Activated CD4-positive, alpha-beta T cell treated with anti-CD3 and anti-CD28 coated beads for 36 hours (primary cell): ENCODE data around the gene ASMT. TPM values are rescaled to one million over a fixed set of nuclear protein-coding genes. Genes with fewer than 3 reads are reported as not detected.
A peak's percentile ranks its signal among the peaks of the same experiment; 100 is the strongest.

ENCODE experiments used
- ATAC-seq: fragments of 200-7000 bp; cut with Tn5 transposase; one replicate; pipeline ENCODE4 v1.10.0; 2021; ENCODE audit warnings: mild to moderate bottlenecking, moderate library complexity
- CTCF ChIA-PET: fragments of 350-600 bp; sonication (Branson Sonifier 250); formaldehyde crosslinking; loops from one replicate; lab custom pipeline; 2021; ENCODE audit warnings: antibody characterized with exemption; lab: Charles Lee
- POLR2A ChIA-PET: fragments of 350-600 bp; sonication (Branson Sonifier 250); formaldehyde crosslinking; loops from one replicate; lab custom pipeline; 2021; ENCODE audit warnings: antibody characterized with exemption, inconsistent platforms; lab: Charles Lee
- DNase-seq: peaks from one replicate; pipeline ENCODE4 v3.0.0-alpha.2; 2020
- H3K27ac Mint-ChIP-seq: one replicate; pipeline ENCODE4 v1.8.0; 2021; ENCODE audit warnings: mixed read lengths
- H3K27me3 Mint-ChIP-seq: one replicate; pipeline ENCODE4 v1.8.0; 2021; ENCODE audit warnings: mixed read lengths
- H3K36me3 Mint-ChIP-seq: one replicate; pipeline ENCODE4 v1.8.0; 2021; ENCODE audit warnings: low read depth, mixed read lengths
- H3K4me1 Mint-ChIP-seq: one replicate; pipeline ENCODE4 v1.8.0; 2021; ENCODE audit warnings: mixed read lengths
- H3K4me3 Mint-ChIP-seq: one replicate; pipeline ENCODE4 v1.8.0; 2021; ENCODE audit warnings: mild to moderate bottlenecking, moderate library complexity, mixed read lengths
- H3K9me3 Mint-ChIP-seq: one replicate; pipeline ENCODE4 v1.8.0; 2021; ENCODE audit warnings: low read depth, mixed read lengths
- intact Hi-C, 2 experiments: fragments of 100-400 bp; cut with DNase I in 1 of 2; cut with micrococcal nuclease in 1 of 2; formaldehyde crosslinking; loops; one replicate each; pipeline versions ENCODE4 v1.14.2 to v1.15.1; 2022 to 2024; cut with DNase I, micrococcal nuclease
- total RNA-seq, 2 experiments: library from RNA; stranded (reverse); gene quantifications; one replicate each; pipeline ENCODE4 v1.2.3, GENCODE V29; 2021

Gene ASMT
- total RNA-seq, 2 experiments from 2014 or later = 0.51 to 0.82 TPM

DNA sequence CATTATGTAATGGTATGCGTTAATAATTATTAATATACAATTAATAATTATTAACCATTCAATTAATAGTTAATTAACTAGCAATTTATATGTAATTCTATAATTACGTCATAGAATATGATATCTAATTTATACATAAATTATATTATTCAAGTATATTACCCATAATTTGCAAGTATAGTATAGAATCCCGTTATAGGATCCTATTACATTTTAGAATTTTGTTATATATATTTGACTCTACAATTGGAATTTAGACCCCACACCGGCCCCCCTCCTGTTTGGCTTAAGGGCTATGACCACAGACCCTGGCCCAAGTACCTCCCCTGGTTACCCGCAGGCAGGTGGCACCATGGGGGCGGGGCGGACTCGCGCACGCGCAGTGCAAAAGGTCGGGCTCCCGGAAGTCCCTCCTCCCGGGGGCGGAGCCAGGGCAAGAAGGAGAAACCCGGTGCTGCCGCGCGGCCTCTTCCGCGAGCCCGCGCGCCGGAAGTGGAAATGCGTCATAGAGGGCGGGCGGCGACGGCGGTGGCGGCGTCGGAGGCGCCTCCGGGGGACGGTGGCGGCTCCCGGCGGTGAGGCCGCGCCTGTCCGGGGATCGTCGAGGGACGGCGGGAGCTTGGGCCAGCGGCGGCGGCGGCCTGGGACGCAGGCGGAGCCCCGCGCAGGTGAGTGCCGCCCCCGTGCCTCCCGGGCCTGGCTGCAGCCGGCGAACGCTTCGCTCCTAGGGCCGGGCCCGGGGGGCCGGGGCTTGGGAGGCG is 23.6 kb upstream of the ASMT start, which contains the start of gene AKAP17A:
Gene AKAP17A, plus strand, starts transcription at position 503 of the 761 bp plus-strand sequence. CDS start 1,859 bp downstream, outside the sequence.
- H3K4me1 Mint-ChIP-seq = peaks cover 27% of the 10 kb centered on the region
- H3K27ac Mint-ChIP-seq = peak within 1 kb of the TSS; percentile 89
- peak within 1 kb of the TSS; percentile 91 for H3K4me3 Mint-ChIP-seq
- H3K36me3 Mint-ChIP-seq = peaks cover 36% of the 10 kb centered on the region
- no peaks in the 10 kb centered on the region for H3K9me3 Mint-ChIP-seq
- ChIA-PET CTCF (no interaction called here), POLR2A (no interaction called here)
- no peaks in the 10 kb centered on the region for H3K27me3 Mint-ChIP-seq
- peak; percentile 99 for DNase-seq
- peak; percentile 91 for ATAC-seq
- intact Hi-C loops = loop anchor here (1.0 to 5.0 kb wide), 9 partner anchors 54 to 1272 kb away; partner anchors contain the start of genes P2RY8 (in 2 of the 2) and SLC25A6 (in 1 of the 2)

DNA sequence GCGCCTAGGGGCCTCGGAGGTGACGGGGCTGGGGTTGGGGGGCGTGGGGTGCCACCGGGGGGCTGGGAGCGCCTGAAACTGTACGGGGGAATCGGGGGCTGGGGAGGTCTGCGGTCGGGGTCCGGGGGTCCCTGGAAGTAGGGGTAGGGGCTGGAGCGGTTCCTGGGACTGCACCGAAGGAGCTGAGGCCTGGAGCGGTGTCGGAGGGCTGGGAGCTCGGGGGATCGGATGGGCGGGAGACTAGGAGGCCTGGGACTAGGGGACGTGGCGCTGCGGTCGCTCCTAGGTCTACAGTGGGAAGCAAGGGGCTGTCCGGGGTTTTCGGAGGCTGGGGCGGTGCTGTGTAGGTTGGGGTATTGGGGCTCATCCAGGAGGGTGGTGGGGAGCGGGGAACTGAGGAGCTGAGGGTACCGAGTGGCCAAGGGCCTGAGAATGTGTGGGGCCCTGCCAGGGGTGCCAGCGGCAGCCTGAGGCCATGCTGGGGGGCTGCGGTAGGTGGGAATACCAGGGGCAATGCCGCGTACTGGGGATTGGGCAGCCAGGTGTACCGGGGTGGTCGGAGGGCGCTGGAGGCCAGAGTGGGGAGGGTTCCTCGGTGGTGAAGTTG is 22.9 kb upstream of the ASMT start:
- H3K4me1 Mint-ChIP-seq = peaks cover 25% of the 10 kb centered on the region
- ChIA-PET POLR2A (no interaction called here), CTCF (no interaction called here)
- H3K4me3 Mint-ChIP-seq = peak overlapping the region; percentile 91
- intact Hi-C loops = loop anchor here (1.0 to 5.0 kb wide), 9 partner anchors 55 to 1273 kb away; partner anchors contain the start of genes P2RY8 (in 2 of the 2) and SLC25A6 (in 1 of the 2)
- H3K27ac Mint-ChIP-seq = peak overlapping the region; percentile 89
- no peaks in the 10 kb centered on the region for H3K9me3 Mint-ChIP-seq
- DNase-seq (peak; percentile 31), ATAC-seq (peak; percentile 27)
- H3K27me3 Mint-ChIP-seq = no peaks in the 10 kb centered on the region
- H3K36me3 Mint-ChIP-seq = peaks cover 38% of the 10 kb centered on the region

DNA sequence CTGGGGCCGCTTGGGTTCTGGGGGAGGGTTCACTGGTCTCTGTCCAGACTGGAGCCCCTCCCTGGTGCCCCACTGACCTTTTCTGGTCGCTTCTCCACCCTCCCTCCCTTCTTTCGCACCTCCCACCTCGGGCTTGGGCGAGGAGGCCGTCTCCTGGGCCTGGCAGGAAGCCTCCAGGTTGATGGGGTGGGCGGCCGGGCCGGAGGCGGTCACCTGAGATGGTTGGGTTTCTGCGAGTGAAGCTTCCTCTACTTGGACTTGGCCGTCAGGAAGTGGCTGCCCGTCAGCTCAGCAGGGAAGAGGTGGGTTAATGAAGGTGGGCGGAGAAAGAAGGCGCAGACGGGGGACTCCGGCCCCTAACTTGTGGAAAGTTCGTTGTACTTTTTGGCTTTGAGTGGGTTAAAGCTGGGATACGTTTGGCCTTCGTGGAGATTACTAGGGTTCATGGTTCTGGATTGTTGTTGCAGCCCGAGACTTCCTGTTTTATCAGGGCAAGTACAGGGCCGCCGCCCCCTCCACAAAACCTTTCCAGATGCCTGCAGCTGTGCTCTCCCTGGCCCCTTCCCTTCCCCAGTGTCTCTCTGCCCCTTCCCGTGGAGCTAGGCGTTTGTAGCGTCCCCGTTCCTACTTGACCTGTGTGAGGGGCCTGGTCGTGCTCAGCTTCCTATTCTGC is 22.3 kb upstream of the ASMT start:
- Mint-ChIP-seq H3K9me3 (no peaks in the 10 kb centered on the region), H3K4me3 (peak overlapping the region; percentile 91), H3K27me3 (no peaks in the 10 kb centered on the region), H3K27ac (peak overlapping the region; percentile 89), H3K36me3 (peaks cover 43% of the 10 kb centered on the region), H3K4me1 (peaks cover 26% of the 10 kb centered on the region)
- intact Hi-C loops = loop anchor here in 1 of 2 experiments (5.0 kb wide), 1 partner anchor 65 kb away; no protein-coding TSS in a partner anchor
- no peak for ATAC-seq
- peak; percentile 41 for DNase-seq
- ChIA-PET CTCF (no interaction called here), POLR2A (no interaction called here)

DNA sequence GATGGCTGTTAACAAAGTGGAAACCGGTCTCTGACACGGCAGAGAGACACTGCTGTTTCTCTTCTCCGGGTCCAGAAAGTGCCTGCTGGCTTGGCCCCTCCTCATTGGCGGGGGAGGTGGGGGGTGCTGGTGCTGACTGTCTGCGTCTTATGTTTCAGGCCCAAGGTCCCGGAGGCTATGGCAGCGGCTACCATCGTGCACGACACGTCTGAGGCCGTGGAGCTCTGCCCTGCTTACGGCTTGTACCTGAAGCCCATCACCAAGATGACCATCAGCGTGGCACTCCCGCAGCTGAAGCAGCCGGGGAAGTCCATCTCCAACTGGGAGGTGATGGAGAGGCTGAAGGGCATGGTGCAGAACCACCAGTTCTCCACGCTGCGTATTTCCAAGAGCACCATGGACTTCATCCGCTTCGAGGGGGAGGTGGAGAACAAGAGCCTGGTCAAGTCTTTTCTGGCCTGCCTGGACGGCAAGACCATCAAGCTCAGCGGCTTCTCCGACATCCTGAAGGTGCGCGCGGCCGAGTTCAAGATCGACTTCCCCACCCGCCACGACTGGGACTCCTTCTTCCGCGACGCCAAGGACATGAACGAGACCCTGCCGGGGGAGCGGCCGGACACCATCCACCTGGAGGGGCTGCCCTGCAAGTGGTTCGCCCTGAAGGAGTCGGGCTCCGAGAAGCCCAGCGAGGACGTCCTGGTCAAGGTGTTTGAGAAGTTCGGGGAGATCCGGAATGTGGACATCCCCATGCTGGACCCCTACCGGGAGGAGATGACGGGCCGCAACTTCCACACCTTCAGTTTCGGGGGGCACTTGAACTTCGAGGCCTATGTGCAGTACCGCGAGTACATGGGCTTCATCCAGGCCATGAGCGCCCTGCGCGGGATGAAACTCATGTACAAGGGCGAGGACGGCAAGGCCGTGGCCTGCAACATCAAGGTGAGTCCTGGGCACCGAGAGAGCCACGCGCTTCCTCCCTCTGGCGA is 21.3 kb upstream of the ASMT start:
- Mint-ChIP-seq H3K4me1 (peaks cover 26% of the 10 kb centered on the region), H3K27me3 (no peaks in the 10 kb centered on the region), H3K27ac (peak overlapping the region; percentile 83), H3K36me3 (peaks cover 46% of the 10 kb centered on the region), H3K4me3 (peak overlapping the region; percentile 91), H3K9me3 (no peaks in the 10 kb centered on the region)
- ChIA-PET POLR2A (no interaction called here), CTCF (no interaction called here)
- intact Hi-C loops = loop anchor here in 1 of 2 experiments (5.0 kb wide), 1 partner anchor 64 kb away; no protein-coding TSS in a partner anchor
- DNase-seq (no peak), ATAC-seq (no peak)

DNA sequence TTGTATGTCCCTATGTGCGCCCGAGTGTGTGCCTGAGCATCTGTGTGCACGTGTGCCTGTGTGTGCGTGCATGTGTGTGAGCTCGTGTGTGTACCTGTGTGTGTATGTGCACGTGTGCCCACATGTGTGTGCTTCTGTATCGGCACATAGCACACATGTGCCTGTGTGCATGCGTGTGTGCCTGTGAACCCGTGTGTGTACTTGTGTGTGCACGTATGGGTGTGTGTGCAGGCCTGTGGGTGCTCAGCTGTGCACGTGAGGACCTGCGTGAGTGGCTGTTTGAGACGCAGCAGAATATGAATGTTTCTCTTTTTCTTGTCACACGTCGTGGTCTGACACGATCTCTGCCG is 19.2 kb upstream of the ASMT start:
- Mint-ChIP-seq H3K9me3 (no peaks in the 10 kb centered on the region), H3K4me1 (peaks cover 26% of the 10 kb centered on the region), H3K4me3 (no peak overlapping the region), H3K27me3 (no peaks in the 10 kb centered on the region), H3K27ac (no peak overlapping the region), H3K36me3 (peaks cover 56% of the 10 kb centered on the region)
- ChIA-PET CTCF (no interaction called here), POLR2A (no interaction called here)
- DNase-seq = no peak
- ATAC-seq = no peak
- intact Hi-C loops = no loop called here

DNA sequence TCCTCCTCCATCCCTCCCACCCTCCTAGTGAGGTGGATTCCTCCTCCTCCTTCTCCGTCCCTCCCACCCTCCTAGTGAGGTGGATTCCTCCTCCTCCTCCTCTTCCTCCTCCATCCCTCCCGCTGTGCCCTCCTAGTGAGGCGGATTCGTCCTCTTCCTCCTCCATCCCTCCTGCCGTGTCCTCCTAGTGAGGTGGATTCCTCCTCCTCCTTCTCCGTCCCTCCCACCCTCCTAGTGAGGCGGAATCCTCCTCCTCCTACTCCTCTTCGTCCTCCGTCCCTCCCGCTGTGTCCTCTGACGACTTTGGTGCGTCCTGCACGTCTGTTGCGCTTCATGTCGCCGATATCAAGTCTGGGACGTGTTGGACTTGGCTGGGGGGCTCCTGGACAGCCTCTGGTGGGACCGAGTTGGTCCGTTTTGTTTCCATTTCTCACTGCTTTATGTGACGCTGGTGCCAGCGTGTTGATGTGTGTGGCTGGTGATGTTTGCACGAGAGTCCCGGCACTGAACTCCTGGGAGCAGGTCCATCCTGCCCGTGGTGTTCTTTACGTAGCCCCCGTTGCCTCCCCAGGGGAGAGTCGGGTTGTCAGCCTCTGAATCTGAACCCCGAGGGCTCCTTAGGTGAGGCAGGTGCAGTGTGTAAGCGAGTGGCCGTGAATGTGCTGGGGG is 18.0 kb upstream of the ASMT start:
- H3K4me3 Mint-ChIP-seq = no peak overlapping the region
- ATAC-seq = no peak
- CTCF ChIA-PET = no interaction called here

DNA sequence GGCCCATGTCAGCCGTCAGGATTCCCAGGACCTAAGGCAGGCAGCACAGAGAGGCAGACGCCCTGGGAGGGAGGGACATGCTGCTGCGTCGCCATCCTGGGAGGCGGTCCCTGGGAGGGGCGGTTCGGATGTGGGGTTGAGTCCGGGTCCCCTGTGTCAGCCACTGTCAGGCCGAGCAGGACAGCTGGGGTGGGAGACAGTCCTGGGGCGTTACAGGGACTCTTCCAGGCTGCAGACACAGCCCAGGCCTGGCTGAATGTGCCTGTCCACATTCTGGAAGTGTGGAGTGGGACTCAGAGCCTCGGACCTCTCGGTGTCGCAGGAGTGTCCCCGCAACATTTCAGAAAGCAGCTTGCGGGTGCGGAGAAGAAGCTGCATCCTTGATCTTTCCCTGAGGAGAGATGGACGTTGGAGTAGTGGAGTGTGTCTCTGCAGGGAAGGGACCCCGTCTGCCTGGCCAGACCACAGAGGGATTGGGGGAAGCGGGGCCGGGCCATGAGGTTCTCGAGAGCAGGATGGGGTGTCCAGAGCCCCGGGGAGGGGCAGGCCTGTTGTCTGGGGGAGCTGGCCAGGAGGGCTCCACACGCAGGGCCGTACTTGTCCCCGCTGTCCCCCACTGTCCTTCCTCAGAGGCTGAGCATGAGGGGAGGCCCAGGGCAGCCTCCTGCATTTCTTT is 17.4 kb upstream of the ASMT start:
- H3K9me3 Mint-ChIP-seq = no peaks in the 10 kb centered on the region
- peaks cover 69% of the 10 kb centered on the region for H3K36me3 Mint-ChIP-seq
- peaks cover 26% of the 10 kb centered on the region for H3K4me1 Mint-ChIP-seq
- no peak overlapping the region for H3K27ac Mint-ChIP-seq
- intact Hi-C loops = no loop called here
- ATAC-seq (no peak), DNase-seq (no peak)
- ChIA-PET CTCF (no interaction called here), POLR2A (no interaction called here)
- H3K4me3 Mint-ChIP-seq = no peak overlapping the region
- H3K27me3 Mint-ChIP-seq = no peaks in the 10 kb centered on the region

More for the DNA sequence above, 18.0 kb upstream of the ASMT start:
- no peaks in the 10 kb centered on the region for H3K27me3 Mint-ChIP-seq
- no peaks in the 10 kb centered on the region for H3K9me3 Mint-ChIP-seq
- H3K36me3 Mint-ChIP-seq = peaks cover 63% of the 10 kb centered on the region
- peaks cover 26% of the 10 kb centered on the region for H3K4me1 Mint-ChIP-seq
- intact Hi-C loops = no loop called here
- H3K27ac Mint-ChIP-seq = no peak overlapping the region
- no peak for DNase-seq
- POLR2A ChIA-PET = no interaction called here

DNA sequence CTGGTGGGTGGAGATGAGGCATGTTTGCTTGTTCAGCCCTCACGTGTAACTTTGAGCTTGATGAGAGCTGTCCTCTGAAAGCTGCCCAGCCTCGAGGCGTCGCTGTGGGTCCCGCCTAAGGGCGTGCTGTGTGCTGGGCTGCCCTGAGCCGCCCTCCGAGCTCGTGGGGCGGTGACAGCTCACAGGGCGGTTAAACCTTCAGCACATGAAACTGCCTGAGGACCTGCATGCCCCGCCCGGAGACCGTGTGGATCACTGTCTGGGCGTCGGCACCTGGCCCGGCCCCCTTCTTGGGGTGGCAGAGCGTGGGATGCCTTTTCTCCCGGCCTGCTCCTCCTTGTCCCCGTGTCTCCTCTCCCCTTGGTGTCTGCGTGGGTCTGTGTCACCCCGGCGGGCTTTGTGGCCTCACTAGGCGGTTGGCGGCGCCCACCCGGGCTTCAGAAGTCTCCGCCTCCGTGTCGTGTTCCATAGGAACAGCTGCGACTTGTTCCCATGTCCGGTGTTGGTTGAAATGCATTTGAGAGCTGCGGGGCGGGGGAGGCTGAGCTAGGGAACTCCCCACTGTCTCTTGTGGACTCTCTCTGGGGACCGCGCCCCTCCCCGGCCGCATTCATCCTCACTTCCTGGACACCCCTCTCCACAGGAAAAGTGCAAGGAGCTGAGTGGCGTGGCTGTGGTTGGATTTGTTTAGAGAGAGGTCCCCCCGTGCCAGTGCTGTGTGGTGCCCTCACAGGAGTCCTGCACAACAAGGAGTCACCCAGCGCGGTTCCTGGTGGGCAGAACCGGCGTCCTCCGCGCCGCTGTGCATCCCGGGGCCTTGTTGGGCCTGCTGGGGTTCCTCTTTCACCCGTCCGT is 16.6 kb upstream of the ASMT start:
- H3K9me3 Mint-ChIP-seq = no peaks in the 10 kb centered on the region
- no peak for DNase-seq
- no peaks in the 10 kb centered on the region for H3K27me3 Mint-ChIP-seq
- peaks cover 18% of the 10 kb centered on the region for H3K4me1 Mint-ChIP-seq
- ChIA-PET POLR2A (no interaction called here), CTCF (no interaction called here)
- no peak overlapping the region for H3K4me3 Mint-ChIP-seq
- no peak for ATAC-seq
- no peak overlapping the region for H3K27ac Mint-ChIP-seq
- peaks cover 67% of the 10 kb centered on the region for H3K36me3 Mint-ChIP-seq
- intact Hi-C loops = no loop called here

DNA sequence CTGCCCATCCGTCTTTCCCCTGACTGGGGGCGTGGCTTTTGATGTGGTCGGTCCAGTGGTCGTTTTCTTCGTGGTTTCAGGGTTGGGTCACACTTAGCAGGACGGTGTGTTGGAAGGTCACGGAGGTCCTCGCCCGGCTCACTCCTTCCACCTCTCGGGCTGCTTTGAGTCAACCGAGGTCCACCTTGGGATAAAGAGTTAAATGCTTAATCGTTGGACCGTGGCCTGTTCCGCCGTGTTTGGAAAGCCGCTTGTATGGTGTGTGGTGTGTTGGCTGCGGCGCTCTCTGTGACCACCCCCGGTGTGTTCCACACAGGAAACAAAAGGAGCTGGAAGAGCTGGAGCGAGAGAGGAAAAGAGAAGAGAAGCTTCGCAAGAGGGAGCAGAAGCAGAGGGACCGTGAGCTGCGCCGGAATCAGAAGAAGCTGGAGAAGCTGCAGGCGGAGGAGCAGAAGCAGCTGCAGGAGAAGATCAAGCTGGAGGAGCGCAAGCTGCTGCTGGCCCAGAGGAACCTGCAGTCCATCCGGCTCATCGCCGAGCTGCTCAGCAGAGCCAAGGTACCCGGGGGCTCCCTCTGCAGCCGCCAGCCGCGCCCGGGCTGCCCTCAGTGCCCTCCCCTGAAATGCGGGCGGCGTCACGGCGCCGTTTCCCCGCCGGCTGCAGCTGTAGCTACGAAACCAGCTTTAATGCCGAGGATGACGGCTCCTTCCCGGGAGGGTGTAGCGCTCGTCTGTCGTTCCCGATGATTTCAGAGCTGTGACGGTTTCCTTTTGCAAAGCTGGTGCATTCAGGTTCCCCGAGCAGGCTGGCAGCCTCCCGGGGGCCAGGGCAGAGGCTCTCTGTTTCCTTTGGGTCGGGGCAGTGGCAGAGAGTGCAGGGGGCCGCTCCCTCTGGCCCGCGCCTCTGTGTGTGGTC is 15.7 kb upstream of the ASMT start:
- H3K36me3 Mint-ChIP-seq = peaks cover 61% of the 10 kb centered on the region
- H3K27ac Mint-ChIP-seq = no peak overlapping the region

More for the DNA sequence above, 15.7 kb upstream of the ASMT start:
- DNase-seq (no peak), ATAC-seq (no peak)
- no peaks in the 10 kb centered on the region for H3K9me3 Mint-ChIP-seq
- ChIA-PET POLR2A (no interaction called here), CTCF (no interaction called here)
- intact Hi-C loops = no loop called here
- H3K4me3 Mint-ChIP-seq = no peak overlapping the region
- H3K4me1 Mint-ChIP-seq = peaks cover 9% of the 10 kb centered on the region
- H3K27me3 Mint-ChIP-seq = no peaks in the 10 kb centered on the region
